Liver (tissue), 3 donors: ENCODE data around the gene TRIP13.

Experiments
- CTCF ChIP-seq: fragments of 150-350 bp; IDR thresholded peaks from 2 replicates; pipeline ENCODE4 v1.5.1; 2017; ENCODE audit warnings: improper control_type of control experiment, low read depth, low read length; ENCODE audit not compliant: missing input control
- GABPA ChIP-seq, 2 donors: IDR thresholded peaks in 1 of 2; conservative IDR thresholded peaks in 1 of 2; 2 replicates each; pipeline ENCODE4 v1.6.1; 2016; ENCODE audit warnings: antibody characterized with exemption in 2 of 2, mild to moderate bottlenecking in 1 of 2, moderate library complexity in 1 of 2
- MAX ChIP-seq: IDR thresholded peaks from 2 replicates; pipeline ENCODE4 v1.6.1; 2016; ENCODE audit warnings: antibody characterized with exemption
- RAD21 ChIP-seq, 2 donors: IDR thresholded peaks; 2 replicates each; pipeline ENCODE4 v1.6.1; 2016; ENCODE audit warnings: antibody characterized with exemption in 2 of 2, mild to moderate bottlenecking in 2 of 2
- REST ChIP-seq: IDR thresholded peaks from 2 replicates; pipeline ENCODE4 v1.6.1; 2016; ENCODE audit warnings: antibody characterized with exemption, mild to moderate bottlenecking
- SP1 ChIP-seq: IDR thresholded peaks from 2 replicates; pipeline ENCODE4 v1.6.1; 2018; ENCODE audit warnings: antibody characterized with exemption, mild to moderate bottlenecking
- TAF1 ChIP-seq: conservative IDR thresholded peaks from 2 replicates; pipeline ENCODE4 v1.6.1; 2016; ENCODE audit warnings: antibody characterized with exemption, mild to moderate bottlenecking
- YY1 ChIP-seq: IDR thresholded peaks from 2 replicates; pipeline ENCODE4 v1.6.1; 2016; ENCODE audit warnings: antibody characterized with exemption, mild to moderate bottlenecking
- donor health status: healthy.
- donor health status: healthy.

- TF ChIP-seq CTCF: no peak
- TF ChIP-seq RAD21 (IDR thresholded peaks at IDR 0.05): no peak
- TF ChIP-seq MAX: no peak
- TF ChIP-seq REST: no peak
- no peak for TF ChIP-seq GABPA (IDR thresholded peaks at IDR 0.05 in 1 of 2, conservative IDR thresholded peaks at IDR 0.05 in 1 of 2)
- TF ChIP-seq SP1: no peak
- no peak for TF ChIP-seq YY1
- no peak for TF ChIP-seq TAF1
Measured at GRCh38 chr5:963673-964531, 71.2 kb downstream of the TRIP13 start.
